HepG2 (cell line): Measurements from ENCODE around the gene XAF1. TPM values are rescaled to one million over a fixed set of nuclear protein-coding genes. Genes with fewer than 3 reads are reported as not detected.

ENCODE experiments used
- BCLAF1 ChIP-seq: fragments of 450-650 bp; IDR thresholded peaks from 2 replicates; pipeline ENCODE4 v1.6.1; 2017; ENCODE audit warnings: mild to moderate bottlenecking
- CCDC6 ChIP-seq: sonication (generic); formaldehyde crosslinking; IDR thresholded peaks from 2 replicates; pipeline ENCODE4 v1.8.1; 2022; ENCODE audit warnings: mild to moderate bottlenecking, missing genetic modification reagents, moderate library complexity
- CEBPG ChIP-seq: IDR thresholded peaks from 2 replicates; pipeline ENCODE4 v1.6.1; 2016
- DNMT1 ChIP-seq: sonication (generic); formaldehyde crosslinking; IDR thresholded peaks from 2 replicates; pipeline ENCODE4 v1.5.1; 2020; ENCODE audit warnings: mild to moderate bottlenecking, missing genetic modification reagents
- HBP1 ChIP-seq: IDR thresholded peaks from 2 replicates; pipeline ENCODE4 v1.6.1; 2016; ENCODE audit warnings: low read depth, control low read depth
- HMG20B ChIP-seq: conservative IDR thresholded peaks from 2 replicates; pipeline ENCODE4 v1.6.1; 2016; ENCODE audit warnings: missing genetic modification reagents, missing compliant biosample characterization
- LCORL ChIP-seq, 2 experiments: fragments of 450-650 bp in 1 of 2; sonication (generic) in 1 of 2; formaldehyde crosslinking in 1 of 2; IDR thresholded peaks; 2 replicates each; pipeline versions ENCODE4 v1.5.0 to v1.6.1; 2017 to 2020; ENCODE audit warnings: antibody characterized with exemption in 1 of 2, missing genetic modification reagents in 1 of 2
- RELA ChIP-seq: sonication (generic); formaldehyde crosslinking; IDR thresholded peaks from 2 replicates; pipeline ENCODE4 v1.4.0; 2020; ENCODE audit warnings: missing genetic modification reagents
- STAG1 ChIP-seq: sonication (generic); formaldehyde crosslinking; IDR thresholded peaks from 2 replicates; pipeline ENCODE4 v1.4.0; 2020; ENCODE audit warnings: missing genetic modification reagents
- ZBTB3 ChIP-seq: sonication (generic); formaldehyde crosslinking; IDR thresholded peaks from 2 replicates; pipeline ENCODE4 v1.4.0; 2020; ENCODE audit warnings: low read depth, mild to moderate bottlenecking, moderate library complexity, missing genetic modification reagents, borderline replicate concordance
- ZBTB38 ChIP-seq: sonication (generic); formaldehyde crosslinking; IDR thresholded peaks from 2 replicates; pipeline ENCODE4 v1.5.1; 2020; ENCODE audit warnings: mild to moderate bottlenecking, missing genetic modification reagents
- ZFAT ChIP-seq: sonication (generic); formaldehyde crosslinking; conservative IDR thresholded peaks from 2 replicates; pipeline ENCODE4 v1.8.1; 2023; ENCODE audit warnings: missing genetic modification reagents, inconsistent platforms
- ZNF34 ChIP-seq: sonication (generic); formaldehyde crosslinking; IDR thresholded peaks from 2 replicates; pipeline ENCODE4 v1.4.0; 2020; ENCODE audit warnings: mild to moderate bottlenecking, missing genetic modification reagents, borderline replicate concordance
- ZNF670 ChIP-seq: sonication (generic); formaldehyde crosslinking; IDR thresholded peaks from 2 replicates; pipeline ENCODE4 v1.8.0; 2022; ENCODE audit warnings: mild to moderate bottlenecking, missing genetic modification reagents, borderline replicate concordance
- ZNF672 ChIP-seq: sonication (generic); formaldehyde crosslinking; IDR thresholded peaks from 2 replicates; pipeline ENCODE4 v1.8.1; 2022; ENCODE audit warnings: missing genetic modification reagents
- ZNF674 ChIP-seq: sonication (generic); formaldehyde crosslinking; IDR thresholded peaks from 2 replicates; pipeline ENCODE4 v1.5.0; 2020; ENCODE audit warnings: low read depth, mild to moderate bottlenecking, missing genetic modification reagents
- polyA plus RNA-seq, 8 experiments: library from polyadenylated mRNA; depleted of rRNA in 3 of 8; stranded (reverse) in 7 of 8; unstranded in 1 of 8; fragments of >200 nt; fragmentation: Illumina TruSeq in 4 of 8; extraction: Trizol in 4 of 8; gene quantifications; 2 replicates each; pipeline versions ENCODE4 v1.2.1 to v1.2.3, GENCODE V29; 2011 to 2016; ENCODE audit warnings: low read depth in 4 of 8, missing spikeins in 1 of 8, mixed read lengths in 1 of 8; ENCODE audit not compliant: insufficient read depth in 1 of 8
- total RNA-seq, 5 experiments: library from RNA; depleted of rRNA; stranded (reverse); fragments of >200 nt; fragmentation: Illumina TruSeq; extraction: Trizol; gene quantifications; 2 replicates each; pipeline ENCODE4 v1.2.3, GENCODE V29; 2016; ENCODE audit warnings: low read depth in 1 of 5
- TF ChIP-seq, protein P1 (sequence below): sonication (generic); formaldehyde crosslinking; IDR thresholded peaks from 2 replicates; pipeline ENCODE4 v1.4.0; 2020; ENCODE audit warnings: missing genetic modification reagents, mild to moderate bottlenecking, borderline replicate concordance
- TF ChIP-seq, protein P2 (sequence below): conservative IDR thresholded peaks from 2 replicates; pipeline ENCODE4 v1.6.1; 2018; ENCODE audit warnings: missing genetic modification reagents
- TF ChIP-seq, protein P3 (sequence below): sonication (generic); formaldehyde crosslinking; IDR thresholded peaks from 2 replicates; pipeline ENCODE4 v1.8.1; 2023; ENCODE audit warnings: mild to moderate bottlenecking, missing genetic modification reagents

XAF1 gene
- total and polyA plus RNA-seq, 2 of the 13 experiments (the other 11 are each of a cell fraction or from before 2014, with no cell fraction given): 1.2 to 2.4 TPM

- TF ChIP-seq BCLAF1 (no peak), ZNF672 (no peak), LCORL (IDR thresholded peaks at IDR 0.05) (0 out of 2 replicates have a peak, but pooled peaks have one; percentile 9), LCORL (CRISPR knock-in tag; IDR thresholded peaks at IDR 0.05) (peak; percentile 46; the same call in 1 of the 2 replicates), ZNF670 (no peak), HBP1 (CRISPR knock-in tag) (no peak; the same call in 1 of the 2 replicates), STAG1 (CRISPR knock-in tag) (no peak), ZNF34 (no peak), RELA (CRISPR knock-in tag) (no peak), CEBPG (CRISPR knock-in tag) (peak; percentile 81), ZNF674 (CRISPR knock-in tag) (no peak), HMG20B (CRISPR knock-in tag) (no peak), ZBTB3 (0 out of 2 replicates have a peak, but pooled peaks have one; percentile 26), ZFAT (CRISPR knock-in tag) (no peak), CCDC6 (CRISPR knock-in tag) (no peak), ZBTB38 (0 out of 2 replicates have a peak, but pooled peaks have one; percentile 5), DNMT1 (CRISPR knock-in tag) (no peak)
- TF ChIP-seq, protein P1, sequence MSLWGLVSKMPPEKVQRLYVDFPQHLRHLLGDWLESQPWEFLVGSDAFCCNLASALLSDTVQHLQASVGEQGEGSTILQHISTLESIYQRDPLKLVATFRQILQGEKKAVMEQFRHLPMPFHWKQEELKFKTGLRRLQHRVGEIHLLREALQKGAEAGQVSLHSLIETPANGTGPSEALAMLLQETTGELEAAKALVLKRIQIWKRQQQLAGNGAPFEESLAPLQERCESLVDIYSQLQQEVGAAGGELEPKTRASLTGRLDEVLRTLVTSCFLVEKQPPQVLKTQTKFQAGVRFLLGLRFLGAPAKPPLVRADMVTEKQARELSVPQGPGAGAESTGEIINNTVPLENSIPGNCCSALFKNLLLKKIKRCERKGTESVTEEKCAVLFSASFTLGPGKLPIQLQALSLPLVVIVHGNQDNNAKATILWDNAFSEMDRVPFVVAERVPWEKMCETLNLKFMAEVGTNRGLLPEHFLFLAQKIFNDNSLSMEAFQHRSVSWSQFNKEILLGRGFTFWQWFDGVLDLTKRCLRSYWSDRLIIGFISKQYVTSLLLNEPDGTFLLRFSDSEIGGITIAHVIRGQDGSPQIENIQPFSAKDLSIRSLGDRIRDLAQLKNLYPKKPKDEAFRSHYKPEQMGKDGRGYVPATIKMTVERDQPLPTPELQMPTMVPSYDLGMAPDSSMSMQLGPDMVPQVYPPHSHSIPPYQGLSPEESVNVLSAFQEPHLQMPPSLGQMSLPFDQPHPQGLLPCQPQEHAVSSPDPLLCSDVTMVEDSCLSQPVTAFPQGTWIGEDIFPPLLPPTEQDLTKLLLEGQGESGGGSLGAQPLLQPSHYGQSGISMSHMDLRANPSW (CRISPR knock-in tag): no peak
- TF ChIP-seq, protein P2, sequence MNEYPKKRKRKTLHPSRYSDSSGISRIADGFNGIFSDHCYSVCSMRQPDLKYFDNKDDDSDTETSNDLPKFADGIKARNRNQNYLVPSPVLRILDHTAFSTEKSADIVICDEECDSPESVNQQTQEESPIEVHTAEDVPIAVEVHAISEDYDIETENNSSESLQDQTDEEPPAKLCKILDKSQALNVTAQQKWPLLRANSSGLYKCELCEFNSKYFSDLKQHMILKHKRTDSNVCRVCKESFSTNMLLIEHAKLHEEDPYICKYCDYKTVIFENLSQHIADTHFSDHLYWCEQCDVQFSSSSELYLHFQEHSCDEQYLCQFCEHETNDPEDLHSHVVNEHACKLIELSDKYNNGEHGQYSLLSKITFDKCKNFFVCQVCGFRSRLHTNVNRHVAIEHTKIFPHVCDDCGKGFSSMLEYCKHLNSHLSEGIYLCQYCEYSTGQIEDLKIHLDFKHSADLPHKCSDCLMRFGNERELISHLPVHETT (CRISPR knock-in tag): no peak
- TF ChIP-seq, protein P3, sequence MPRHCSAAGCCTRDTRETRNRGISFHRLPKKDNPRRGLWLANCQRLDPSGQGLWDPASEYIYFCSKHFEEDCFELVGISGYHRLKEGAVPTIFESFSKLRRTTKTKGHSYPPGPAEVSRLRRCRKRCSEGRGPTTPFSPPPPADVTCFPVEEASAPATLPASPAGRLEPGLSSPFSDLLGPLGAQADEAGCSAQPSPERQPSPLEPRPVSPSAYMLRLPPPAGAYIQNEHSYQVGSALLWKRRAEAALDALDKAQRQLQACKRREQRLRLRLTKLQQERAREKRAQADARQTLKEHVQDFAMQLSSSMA (CRISPR knock-in tag): no peak
These were observed 44.7 kb upstream of the XAF1 start (continued) for GRCh38 chr17:6711081-6711674.
